ENCODE measurements around the gene SULF2.
A peak's percentile ranks its signal among the peaks of the same experiment; 100 is the strongest.

The SULF2 gene

DNA sequence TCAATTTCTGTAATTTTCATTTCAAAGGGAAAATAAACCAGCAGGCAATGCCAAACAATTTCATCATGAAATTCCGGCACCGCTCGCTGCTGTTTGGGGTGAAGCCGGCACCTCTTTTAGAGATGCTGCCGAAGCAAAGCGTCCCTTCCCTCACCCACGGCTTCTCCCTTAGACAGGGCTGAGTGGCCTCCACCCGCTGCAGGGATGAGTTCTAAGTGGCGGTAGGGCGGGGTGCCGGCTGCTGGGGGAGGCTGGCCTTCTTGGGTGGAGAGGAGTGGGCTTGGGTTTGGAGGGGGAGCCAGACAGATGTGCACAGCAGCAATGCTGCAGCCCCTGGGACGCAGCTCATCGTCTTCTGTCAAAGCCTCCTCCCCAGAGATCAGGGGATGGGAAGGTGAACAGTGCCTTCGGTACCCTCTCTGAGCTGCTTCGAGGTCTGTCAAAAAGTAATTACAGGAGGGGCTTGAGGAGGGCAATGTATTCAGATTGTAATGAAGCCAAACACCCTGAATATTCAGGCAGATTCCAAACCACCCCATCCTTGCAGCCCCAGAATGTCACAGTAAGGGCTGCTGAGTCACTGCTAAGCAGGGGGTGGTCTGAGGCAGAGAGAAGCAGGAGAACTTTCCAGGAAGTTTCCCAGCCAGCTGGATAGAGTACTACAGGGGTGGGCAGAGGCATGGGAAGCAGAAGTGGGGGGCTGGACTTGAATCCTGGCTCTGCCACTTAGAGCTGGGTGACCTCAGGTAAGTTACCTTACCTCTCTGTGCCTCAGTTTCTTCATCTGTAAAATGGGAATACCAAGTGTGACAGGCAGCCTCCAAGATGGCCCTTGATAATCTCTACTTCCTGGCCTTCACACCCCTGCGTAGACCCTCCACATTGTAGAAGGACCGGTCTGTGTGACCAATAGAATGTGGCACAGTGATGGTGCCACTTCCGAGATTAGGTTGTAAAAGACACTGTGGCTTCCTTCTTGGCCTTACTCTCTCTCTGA is 96.6 kb downstream of the SULF2 start:
- DNase-seq (ENCODE audit: low read depth in 2 of 2, low spot score in 1 of 2): no peak

DNA sequence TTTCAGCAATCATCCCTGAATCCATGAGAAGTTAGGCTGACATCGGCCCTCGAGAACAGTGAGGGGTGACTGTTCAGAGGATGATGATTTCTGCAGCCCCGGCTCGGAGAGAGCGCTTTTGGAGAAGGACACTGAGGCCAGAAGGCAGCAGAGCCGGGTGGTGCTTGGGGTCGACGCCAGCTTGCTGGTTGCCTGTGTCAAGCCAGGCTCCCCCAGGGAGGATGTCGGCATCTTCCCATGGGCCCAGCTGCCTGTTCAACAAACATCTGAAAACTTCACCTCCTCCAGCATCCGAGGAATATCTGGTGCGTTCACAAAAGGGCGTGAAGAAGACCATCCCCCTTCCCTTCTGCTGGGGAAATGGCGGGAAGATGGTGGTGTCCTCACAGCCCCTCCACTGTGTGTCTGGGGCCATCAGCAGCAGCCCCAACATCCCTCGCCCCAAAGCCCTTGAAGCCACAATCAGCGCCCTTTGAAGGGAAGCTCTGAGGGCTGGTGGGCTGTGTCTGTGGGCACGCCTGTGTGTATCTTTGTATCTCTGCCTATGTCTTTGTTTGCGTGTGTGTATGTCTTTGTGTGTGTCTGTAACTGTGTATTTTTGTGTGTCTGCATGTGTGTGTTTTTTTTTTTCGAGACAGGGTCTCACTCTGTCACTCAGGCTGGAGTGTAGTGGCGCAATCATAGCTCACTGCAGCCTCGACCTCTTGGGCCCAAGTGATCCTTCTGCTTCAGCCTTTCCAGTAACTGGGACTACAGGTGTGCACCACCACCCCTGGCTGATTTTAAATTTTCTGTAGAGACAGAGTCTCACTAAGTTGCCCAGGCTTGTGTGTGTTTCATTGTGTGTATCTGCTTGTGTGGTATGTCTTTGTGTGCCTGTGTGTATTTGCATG is 97.9 kb downstream of the SULF2 start:
- DNase-seq (ENCODE audit: low read depth in 2 of 2, low spot score in 1 of 2): no peak

GRCh38 chr20:47686545-47686944 is 98.7 kb downstream of the SULF2 start:
- no peak for DNase-seq (ENCODE audit: low read depth in 2 of 2, low spot score in 1 of 2)

- DNase-seq (ENCODE audit: low read depth in 2 of 2, low spot score in 1 of 2): no peak
Observed at GRCh38 chr20:47684306-47685080, 100.8 kb downstream of the SULF2 start.

DNA sequence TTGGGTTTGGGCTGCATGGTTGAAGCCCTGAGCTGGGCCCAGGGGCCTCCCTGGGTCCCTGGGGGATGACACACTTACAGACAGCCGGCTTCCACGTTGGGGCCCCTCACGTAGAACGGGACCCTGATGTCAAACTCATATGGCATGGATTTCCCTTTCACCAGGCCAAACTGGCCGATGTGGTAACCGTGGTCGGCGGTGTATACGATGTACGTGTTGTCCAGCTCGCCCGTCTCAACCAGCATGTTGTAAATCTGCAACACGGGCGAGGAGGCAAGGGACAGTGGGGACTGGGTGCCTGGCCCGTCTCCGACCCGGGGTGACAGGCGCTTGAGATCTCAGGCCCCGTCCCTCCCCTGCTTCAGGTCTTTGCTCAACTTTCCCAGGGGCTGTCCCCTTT is 102.4 kb downstream of the SULF2 start:
- no peak for DNase-seq (ENCODE audit: low read depth in 2 of 2, low spot score in 1 of 2)

GRCh38 chr20:47682028-47682783 is 103.1 kb downstream of the SULF2 start:
- no peak for DNase-seq (ENCODE audit: low read depth in 2 of 2, low spot score in 1 of 2)

- DNase-seq (ENCODE audit: low read depth in 2 of 2, low spot score in 1 of 2): no peak
Observed at GRCh38 chr20:47680804-47681529, 104.3 kb downstream of the SULF2 start.

- DNase-seq (ENCODE audit: low read depth in 2 of 2, low spot score in 1 of 2): no peak
Observed at GRCh38 chr20:47679462-47679861, 105.8 kb downstream of the SULF2 start.

GRCh38 chr20:47678536-47678935 is 106.7 kb downstream of the SULF2 start:
- DNase-seq (ENCODE audit: low read depth in 2 of 2, low spot score in 1 of 2): no peak

- DNase-seq (ENCODE audit: low read depth in 2 of 2, low spot score in 1 of 2): peak; percentile 28 to 32
Observed at GRCh38 chr20:47677635-47678453, 107.4 kb downstream of the SULF2 start.

GRCh38 chr20:47676912-47677634 is 108.2 kb downstream of the SULF2 start:
- no peak for DNase-seq (ENCODE audit: low read depth in 2 of 2, low spot score in 1 of 2)

- no peak for DNase-seq (ENCODE audit: low read depth in 2 of 2, low spot score in 1 of 2)
Observed at GRCh38 chr20:47676219-47676721, 109.0 kb downstream of the SULF2 start.

DNA sequence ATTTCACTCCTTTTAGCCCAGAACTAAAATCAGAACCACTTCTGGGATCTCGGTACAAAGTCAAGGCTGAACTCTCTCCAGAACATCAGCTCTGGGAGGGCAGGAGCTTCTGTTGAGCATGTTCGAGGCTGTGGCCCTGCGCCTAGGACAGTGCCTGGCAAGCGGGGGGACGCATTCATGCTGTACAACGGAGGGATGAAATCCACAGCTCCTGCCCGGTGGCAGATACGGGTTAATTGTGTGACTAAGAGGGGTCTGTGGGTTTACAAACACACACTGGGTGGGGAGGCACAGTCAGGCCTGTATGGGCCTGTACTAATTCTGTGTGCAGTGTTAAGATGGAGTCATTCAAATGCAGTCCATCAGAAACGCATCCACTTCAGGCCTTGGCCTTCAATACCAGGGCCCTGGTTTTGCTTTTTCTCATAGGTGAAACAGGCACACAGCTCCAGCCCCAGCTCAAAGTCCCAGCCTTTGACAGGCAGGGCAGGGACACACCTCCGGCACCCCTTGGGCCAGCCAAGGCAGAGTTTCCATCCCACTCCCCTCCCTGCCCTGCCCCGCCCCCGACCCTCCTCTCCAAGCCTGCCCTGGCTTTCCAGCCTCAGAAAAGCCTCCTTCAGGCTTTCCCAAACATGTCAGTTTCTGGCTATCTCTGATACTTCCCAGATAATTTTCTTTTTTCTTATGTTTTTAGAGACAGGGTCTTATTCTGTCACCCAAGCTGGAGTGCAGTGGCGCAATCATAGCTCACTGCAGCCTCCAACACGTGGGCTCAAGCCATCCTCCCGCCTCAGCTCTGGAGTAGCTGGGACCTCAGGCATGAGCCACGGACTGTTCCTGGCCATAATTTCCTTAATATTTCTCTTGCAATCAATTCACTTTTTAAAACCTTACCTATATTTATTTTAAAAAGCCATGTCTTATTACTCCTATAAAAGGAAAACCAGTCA is 109.8 kb downstream of the SULF2 start:
- no peak for DNase-seq (ENCODE audit: low read depth in 2 of 2, low spot score in 1 of 2)

GRCh38 chr20:47674686-47675085 is 110.6 kb downstream of the SULF2 start:
- no peak for DNase-seq (ENCODE audit: low read depth in 2 of 2, low spot score in 1 of 2)

- no peak for DNase-seq (ENCODE audit: low read depth in 2 of 2, low spot score in 1 of 2)
Observed at GRCh38 chr20:47674145-47674544, 111.1 kb downstream of the SULF2 start.

GRCh38 chr20:47673671-47673955 is 111.7 kb downstream of the SULF2 start:
- no peak for DNase-seq (ENCODE audit: low read depth in 2 of 2, low spot score in 1 of 2)

Data from stimulated activated CD8-positive, alpha-beta memory T cell treated with anti-CD3 and anti-CD28 coated beads, Interleukin-4, amount 100 ng/mL, for 4 hours (primary cell).